GM12875 (cell line): ENCODE measurements around the gene POLN.

Source experiments
- H3K4me3 ChIP-seq: one replicate; pipeline ENCODE4 v1.5.1; 2011; ENCODE audit warnings: low read depth, low read length, control low read depth
- TF ChIP-seq, protein P1 (sequence below): IDR thresholded peaks from 2 replicates; pipeline ENCODE4 v1.5.1; 2011; ENCODE audit warnings: low read depth, mild to moderate bottlenecking, control low read depth, inconsistent platforms, low read length, moderate library complexity, borderline replicate concordance; ENCODE audit not compliant: insufficient read depth

The POLN gene

DNA sequence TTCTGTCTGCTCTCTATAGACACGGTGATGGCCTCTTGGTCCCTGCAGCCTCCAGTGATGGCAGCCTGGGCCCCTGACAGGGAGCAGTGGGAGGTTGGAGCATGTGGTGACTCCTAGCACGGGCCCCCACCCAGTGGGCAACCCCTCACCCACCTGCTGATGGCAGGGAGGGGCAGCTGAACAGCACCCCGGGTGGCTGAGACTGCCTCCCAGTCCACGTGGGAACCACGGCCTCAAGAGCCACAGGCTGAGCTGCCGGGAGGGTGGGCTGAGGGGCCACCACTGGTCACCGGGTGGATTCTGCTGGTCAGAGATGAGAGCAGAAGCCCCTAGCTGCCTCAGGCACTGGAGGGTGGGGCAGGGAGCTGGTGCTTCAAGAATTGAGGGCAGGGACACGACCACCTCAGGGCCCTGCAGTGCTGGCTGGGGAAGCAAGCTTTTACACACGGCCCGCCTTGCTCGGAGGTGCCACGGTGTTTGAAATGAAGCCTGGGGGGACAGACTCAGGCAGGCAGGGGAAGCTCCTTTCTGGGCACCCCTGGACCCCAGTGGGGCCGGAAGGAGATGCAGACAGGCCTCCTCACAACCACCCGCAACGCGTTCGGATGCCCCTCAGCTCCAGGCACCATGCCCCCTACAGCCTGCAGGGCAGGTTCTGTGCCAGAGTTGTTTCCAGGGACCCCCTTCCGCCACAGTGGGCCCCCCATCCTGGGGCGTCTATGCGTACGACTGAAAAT is 6.3 kb upstream of the POLN start:
- H3K4me3 ChIP-seq, result no peak overlapping the region
- TF ChIP-seq, protein P1, sequence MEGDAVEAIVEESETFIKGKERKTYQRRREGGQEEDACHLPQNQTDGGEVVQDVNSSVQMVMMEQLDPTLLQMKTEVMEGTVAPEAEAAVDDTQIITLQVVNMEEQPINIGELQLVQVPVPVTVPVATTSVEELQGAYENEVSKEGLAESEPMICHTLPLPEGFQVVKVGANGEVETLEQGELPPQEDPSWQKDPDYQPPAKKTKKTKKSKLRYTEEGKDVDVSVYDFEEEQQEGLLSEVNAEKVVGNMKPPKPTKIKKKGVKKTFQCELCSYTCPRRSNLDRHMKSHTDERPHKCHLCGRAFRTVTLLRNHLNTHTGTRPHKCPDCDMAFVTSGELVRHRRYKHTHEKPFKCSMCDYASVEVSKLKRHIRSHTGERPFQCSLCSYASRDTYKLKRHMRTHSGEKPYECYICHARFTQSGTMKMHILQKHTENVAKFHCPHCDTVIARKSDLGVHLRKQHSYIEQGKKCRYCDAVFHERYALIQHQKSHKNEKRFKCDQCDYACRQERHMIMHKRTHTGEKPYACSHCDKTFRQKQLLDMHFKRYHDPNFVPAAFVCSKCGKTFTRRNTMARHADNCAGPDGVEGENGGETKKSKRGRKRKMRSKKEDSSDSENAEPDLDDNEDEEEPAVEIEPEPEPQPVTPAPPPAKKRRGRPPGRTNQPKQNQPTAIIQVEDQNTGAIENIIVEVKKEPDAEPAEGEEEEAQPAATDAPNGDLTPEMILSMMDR, result no peak

DNA sequence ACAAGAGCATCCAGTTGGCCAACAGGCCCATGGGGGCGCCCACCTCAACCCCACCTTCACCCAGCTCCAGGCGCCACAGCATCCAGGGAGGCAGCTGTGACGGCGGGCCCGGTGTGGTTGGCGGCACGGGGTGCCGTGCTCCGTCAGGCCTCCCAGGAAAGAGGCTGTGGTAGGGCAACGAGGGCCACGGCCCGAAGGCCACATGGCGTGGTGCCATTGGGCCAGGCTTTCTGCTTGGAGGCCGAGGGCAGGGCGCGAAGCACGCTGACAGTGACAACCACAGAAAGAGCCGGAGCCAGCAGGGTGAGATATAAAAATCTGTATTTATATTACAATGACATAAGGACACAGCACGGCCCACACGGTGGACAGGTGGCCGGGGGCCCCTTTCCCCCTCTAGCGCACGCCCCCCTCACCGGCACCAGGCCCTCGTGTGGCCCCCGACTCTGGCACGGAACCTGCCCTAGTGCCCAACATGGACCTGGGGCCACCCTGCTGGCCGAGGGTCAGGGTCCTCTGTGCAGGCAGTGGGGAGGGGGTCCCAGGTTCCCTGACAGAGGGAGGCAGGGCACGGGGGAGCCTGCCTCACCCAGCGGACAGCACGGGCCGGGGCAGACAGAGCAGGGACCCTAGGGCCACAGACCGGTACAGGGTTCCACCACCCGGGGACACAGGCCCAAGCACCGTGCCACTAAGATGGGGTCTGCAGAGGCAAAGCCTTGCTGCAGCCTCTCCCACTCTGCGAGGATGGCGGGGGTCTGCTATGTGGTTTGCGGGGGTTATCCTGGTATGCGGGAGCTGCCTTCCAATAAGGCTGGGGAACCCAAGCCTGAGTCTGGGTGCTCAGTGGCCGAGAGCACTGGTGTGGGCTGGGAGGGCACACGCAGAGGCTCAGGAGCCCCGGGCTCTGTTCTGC is 5.5 kb upstream of the POLN start:
- no peak overlapping the region for H3K4me3 ChIP-seq
- TF ChIP-seq, protein P1, result no peak

- TF ChIP-seq, protein P1, result no peak
- H3K4me3 ChIP-seq, result no peak overlapping the region
These were observed 4.6 kb upstream of the POLN start for GRCh38 chr4:2246384-2247127.

- H3K4me3 ChIP-seq, result no peak overlapping the region
- TF ChIP-seq, protein P1, result no peak
These were observed 3.9 kb upstream of the POLN start for GRCh38 chr4:2245787-2246275.

- TF ChIP-seq, protein P1, result no peak
- H3K4me3 ChIP-seq, result no peak overlapping the region
These were observed 3.3 kb upstream of the POLN start for GRCh38 chr4:2245057-2245786.

DNA sequence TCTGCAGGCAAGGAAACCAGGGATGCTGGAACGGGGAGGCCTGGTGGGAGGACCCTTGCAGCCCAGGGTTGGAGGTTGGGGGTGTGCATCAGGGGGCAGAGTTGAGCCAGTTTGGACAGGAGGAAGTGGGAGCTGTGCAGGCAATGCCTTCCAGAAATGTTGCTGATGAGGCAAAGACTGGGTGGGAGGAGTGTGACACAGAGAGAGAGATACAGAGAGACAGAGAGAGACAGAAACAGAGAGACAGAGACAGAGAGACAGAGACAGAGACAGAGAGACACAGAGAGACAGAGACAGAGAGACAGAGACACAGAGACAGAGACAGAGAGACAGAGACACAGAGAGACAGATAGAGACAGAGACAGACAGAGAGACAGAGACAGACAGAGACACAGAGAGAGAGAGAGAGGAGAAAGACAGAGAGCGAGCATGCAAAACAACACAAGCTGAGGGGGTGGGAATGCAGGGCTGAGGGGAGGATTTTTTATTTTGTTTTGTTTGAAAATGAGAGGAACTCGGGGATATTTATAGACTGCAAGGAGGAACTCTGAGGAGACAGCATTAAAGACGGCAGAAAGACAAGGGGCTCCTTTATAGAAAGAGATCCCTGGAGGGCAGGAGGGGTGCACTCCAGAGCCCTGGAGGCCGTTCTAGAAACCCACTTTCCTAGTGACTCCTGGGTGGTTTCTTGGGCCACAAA is 1.9 kb upstream of the POLN start:
- TF ChIP-seq, protein P1, result no peak
- H3K4me3 ChIP-seq, result no peak overlapping the region
